GM12891 (cell line): ENCODE measurements around the gene SYNE2.

ENCODE experiments used
- DNase-seq: peaks from one replicate; pipeline ENCODE4 v3.0.0; 2011; ENCODE audit warnings: low spot score; ENCODE audit not compliant: insufficient read length
- FAIRE-seq: peaks from 2 replicates; lab custom pipeline; 2011; peaks lifted over from hg19 to GRCh38; lab: Jason Lieb, UNC
- PAX5 ChIP-seq: IDR thresholded peaks from 2 replicates; pipeline ENCODE4 v1.6.1; 2011; ENCODE audit warnings: low read length, moderate library complexity, mild to moderate bottlenecking; ENCODE audit not compliant: insufficient read depth, severe bottlenecking
- POLR2A ChIP-seq: IDR thresholded peaks from 2 replicates; pipeline ENCODE4 v1.6.1; 2011; ENCODE audit warnings: low read depth, low read length, control low read depth
- POLR2AphosphoS5 ChIP-seq: IDR thresholded peaks from 2 replicates; pipeline ENCODE4 v1.6.1; 2011; ENCODE audit warnings: low read depth, low read length, control low read depth
- POU2F2 ChIP-seq: IDR thresholded peaks from 2 replicates; pipeline ENCODE4 v1.6.1; 2011; ENCODE audit warnings: low read depth, mild to moderate bottlenecking, control low read depth, low read length, moderate library complexity
- SPI1 ChIP-seq: IDR thresholded peaks from 2 replicates; pipeline ENCODE4 v1.6.1; 2011; ENCODE audit warnings: low read depth, low read length, control low read depth
- TAF1 ChIP-seq: IDR thresholded peaks from 2 replicates; pipeline ENCODE4 v1.6.1; 2011; ENCODE audit warnings: low read depth, low read length, control low read depth

The SYNE2 gene

DNA sequence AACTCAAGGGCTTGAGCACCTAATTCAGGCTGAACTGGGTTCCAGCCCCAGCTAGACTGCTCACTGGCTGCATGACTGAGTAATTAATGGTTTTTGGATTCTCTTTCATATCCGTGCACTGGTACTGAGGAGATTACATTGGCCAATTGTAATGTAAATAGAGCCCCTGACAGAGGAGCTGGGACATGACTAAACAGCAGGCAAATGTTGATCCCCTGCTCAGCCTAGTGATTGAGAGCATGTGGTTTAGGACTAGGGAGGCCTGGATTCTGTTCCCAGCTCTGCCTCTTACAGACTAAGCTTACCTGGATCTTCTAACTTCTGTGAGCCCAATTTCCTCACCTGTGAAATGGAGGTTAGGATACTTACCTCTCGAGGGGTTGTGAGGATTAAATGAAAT lies 237.1 kb downstream of the SYNE2 start:
- FAIRE-seq (no peak), DNase-seq (no peak)
- TF ChIP-seq TAF1 = no peak
- TF ChIP-seq POU2F2 = no peak
- TF ChIP-seq SPI1 = no peak
- TF ChIP-seq POLR2AphosphoS5 = no peak
- no peak for TF ChIP-seq PAX5
- no peak for TF ChIP-seq POLR2A

- TF ChIP-seq POLR2AphosphoS5 = no peak
- TF ChIP-seq TAF1 = no peak
- TF ChIP-seq POLR2A = no peak
- no peak for TF ChIP-seq SPI1
- TF ChIP-seq POU2F2 = no peak
- no peak for TF ChIP-seq PAX5
- DNase-seq (no peak), FAIRE-seq (no peak)
Observed at GRCh38 chr14:64091217-64091616, 238.4 kb downstream of the SYNE2 start.

- DNase-seq (no peak), FAIRE-seq (no peak)
Observed at GRCh38 chr14:64092338-64092737, 239.5 kb downstream of the SYNE2 start.

GRCh38 chr14:64092940-64093339 lies 240.1 kb downstream of the SYNE2 start:
- DNase-seq (no peak), FAIRE-seq (no peak)
- TF ChIP-seq SPI1 = no peak
- TF ChIP-seq TAF1 = no peak
- TF ChIP-seq POLR2AphosphoS5 = no peak
- TF ChIP-seq PAX5 = no peak
- TF ChIP-seq POU2F2 = no peak
- TF ChIP-seq POLR2A = no peak

More at GRCh38 chr14:64092338-64092737, 239.5 kb downstream of the SYNE2 start:
- TF ChIP-seq POU2F2 (no peak), PAX5 (no peak), TAF1 (no peak), SPI1 (no peak), POLR2AphosphoS5 (no peak), POLR2A (no peak)

DNA sequence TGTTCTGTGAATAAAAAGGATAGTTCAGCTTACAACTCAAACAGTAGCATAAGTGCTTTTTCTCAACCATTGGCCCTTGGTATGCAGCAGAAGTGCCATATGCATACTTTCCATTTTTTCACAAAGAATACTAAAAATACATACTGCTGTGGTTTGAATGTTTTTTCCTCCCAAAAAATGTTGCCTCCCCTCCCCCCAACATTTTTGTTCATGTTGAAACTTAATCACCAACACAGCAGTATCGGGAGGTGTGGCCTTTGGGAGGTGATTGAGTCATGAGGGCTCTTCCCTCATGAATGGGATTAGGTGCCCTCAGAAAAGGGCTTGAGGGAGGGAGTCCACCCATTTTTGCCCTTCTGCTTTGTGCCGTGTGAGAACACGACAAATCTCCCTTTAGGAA lies 242.8 kb downstream of the SYNE2 start:
- no peak for DNase-seq
- no peak for FAIRE-seq
- no peak for TF ChIP-seq POLR2AphosphoS5
- no peak for TF ChIP-seq PAX5
- no peak for TF ChIP-seq TAF1
- no peak for TF ChIP-seq SPI1
- no peak for TF ChIP-seq POLR2A
- no peak for TF ChIP-seq POU2F2

DNA sequence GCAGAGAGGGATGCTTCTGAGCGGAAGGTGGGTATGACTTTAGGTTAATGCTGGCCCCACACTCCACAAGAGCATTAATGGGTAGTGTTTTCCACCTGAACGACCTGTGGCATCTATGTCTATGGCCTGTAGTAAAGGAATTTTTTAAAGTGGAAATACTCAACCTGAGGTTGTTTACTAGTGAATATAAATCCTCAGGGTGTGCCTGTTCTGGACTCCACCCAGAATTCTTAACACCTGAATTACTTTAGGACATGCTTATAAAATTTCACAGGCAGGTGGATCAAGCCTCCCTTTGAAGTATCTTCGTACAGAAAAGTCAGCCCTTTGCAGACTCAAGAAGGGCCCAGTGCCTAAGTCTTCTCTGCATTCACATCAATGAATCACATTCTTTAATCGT lies 245.3 kb downstream of the SYNE2 start:
- DNase-seq (no peak), FAIRE-seq (no peak)
- no peak for TF ChIP-seq PAX5
- no peak for TF ChIP-seq POLR2AphosphoS5
- TF ChIP-seq POLR2A = no peak
- no peak for TF ChIP-seq POU2F2
- TF ChIP-seq TAF1 = no peak

DNA sequence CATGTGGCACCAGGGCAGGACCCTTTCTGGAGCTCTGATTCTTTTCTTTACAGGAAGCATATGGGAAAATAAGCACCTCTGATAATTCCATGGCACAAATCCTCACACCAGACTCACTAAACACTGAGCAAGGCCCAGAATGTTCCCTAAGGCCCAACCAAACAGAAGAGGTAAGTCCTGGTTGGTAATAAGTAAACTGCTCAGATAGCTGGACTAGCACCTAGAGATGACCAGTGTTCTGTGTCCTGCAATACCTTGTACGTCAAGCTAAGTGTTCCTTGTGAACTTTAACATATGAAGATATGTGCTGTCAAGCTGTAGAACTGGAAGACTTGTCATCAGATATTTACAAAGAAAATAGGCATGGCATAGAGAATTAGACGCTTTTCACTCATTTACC lies 254.6 kb downstream of the SYNE2 start:
- FAIRE-seq = no peak
- TF ChIP-seq PAX5 (no peak), TAF1 (no peak), SPI1 (no peak), POU2F2 (no peak), POLR2AphosphoS5 (no peak), POLR2A (no peak)
- no peak for DNase-seq

- FAIRE-seq (peak; percentile 45), DNase-seq (no peak)
- TF ChIP-seq PAX5 = no peak
Observed at GRCh38 chr14:64109819-64110554, 257.2 kb downstream of the SYNE2 start.

DNA sequence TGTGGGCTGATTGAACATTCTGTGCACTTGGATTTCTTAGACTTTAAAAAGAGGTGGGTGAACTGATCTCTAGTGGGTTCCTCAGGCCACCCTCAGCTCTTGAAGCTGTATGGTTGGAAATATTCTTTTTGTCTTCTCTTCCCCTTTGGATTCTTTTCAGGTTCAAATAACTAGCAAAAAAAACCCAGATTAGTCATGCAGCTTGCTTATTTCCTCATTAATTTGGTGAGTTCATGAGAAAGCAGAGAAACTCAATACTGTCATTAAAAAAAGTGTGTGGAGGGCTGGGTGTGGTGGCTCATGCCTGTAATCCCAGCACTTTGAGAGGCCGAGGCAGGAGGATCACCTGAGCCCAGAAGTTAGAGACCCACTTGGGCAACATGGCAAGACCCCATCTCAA lies 258.0 kb downstream of the SYNE2 start:
- DNase-seq (no peak), FAIRE-seq (no peak)
- TF ChIP-seq POLR2A = no peak
- no peak for TF ChIP-seq POLR2AphosphoS5
- no peak for TF ChIP-seq PAX5
- TF ChIP-seq POU2F2 = no peak
- no peak for TF ChIP-seq TAF1
- no peak for TF ChIP-seq SPI1
